IPS-NIHi7 (cell line): Measurements from ENCODE around the gene FAM50A.
A peak's percentile ranks its signal among the peaks of the same experiment; 100 is the strongest.
"Not testable (repeated sequence)": the region's sequence is repeated elsewhere in the genome, so short reads cannot be mapped to it uniquely, and the experiment has no call there.

ENCODE experiments used
- DNase-seq: peaks from one replicate; pipeline ENCODE4 v3.0.0; 2012; ENCODE audit warnings: mixed read lengths; ENCODE audit errors: extremely low spot score

Gene FAM50A

DNA sequence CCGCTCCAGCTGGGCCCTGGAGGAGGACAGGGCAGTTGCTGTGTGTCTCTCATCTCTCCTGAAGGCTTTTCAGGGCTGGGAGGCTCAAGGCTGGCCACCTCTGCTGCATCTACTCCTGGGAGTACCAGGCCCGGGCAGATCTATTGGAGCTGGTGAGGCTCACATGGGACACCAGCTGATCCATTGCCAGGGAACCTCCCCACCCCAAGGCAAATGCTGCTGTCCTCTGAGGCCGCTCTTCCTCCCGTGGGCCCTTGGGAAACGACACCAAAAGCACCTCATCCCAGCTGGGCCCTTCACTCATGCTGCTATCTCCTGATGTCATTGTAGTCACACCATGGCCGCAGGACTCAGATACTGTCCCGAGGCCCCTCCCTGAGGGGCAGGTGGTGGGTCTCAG, 38.8 kb downstream of the FAM50A start:
- DNase-seq, result no peak

DNA sequence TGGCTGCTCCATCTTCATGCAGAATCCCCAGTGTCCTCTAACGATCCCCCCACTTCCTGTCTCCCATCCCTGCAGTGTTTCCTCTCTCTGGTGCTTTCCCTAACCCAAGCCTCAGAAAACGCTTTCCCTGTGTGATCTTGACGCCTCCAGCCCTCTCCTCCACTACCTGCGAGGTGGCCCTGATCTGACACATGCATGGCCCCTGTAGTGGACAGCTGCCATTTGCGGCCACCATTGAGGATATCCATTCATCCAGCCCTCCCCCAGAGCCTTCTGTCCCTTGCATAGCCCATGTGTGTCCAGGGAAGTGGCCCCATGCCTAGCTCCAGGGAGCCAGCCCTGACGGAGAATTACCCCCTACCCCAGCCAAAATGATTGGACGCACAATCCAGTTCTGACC, 39.4 kb downstream of the FAM50A start:
- DNase-seq, result no peak

DNA sequence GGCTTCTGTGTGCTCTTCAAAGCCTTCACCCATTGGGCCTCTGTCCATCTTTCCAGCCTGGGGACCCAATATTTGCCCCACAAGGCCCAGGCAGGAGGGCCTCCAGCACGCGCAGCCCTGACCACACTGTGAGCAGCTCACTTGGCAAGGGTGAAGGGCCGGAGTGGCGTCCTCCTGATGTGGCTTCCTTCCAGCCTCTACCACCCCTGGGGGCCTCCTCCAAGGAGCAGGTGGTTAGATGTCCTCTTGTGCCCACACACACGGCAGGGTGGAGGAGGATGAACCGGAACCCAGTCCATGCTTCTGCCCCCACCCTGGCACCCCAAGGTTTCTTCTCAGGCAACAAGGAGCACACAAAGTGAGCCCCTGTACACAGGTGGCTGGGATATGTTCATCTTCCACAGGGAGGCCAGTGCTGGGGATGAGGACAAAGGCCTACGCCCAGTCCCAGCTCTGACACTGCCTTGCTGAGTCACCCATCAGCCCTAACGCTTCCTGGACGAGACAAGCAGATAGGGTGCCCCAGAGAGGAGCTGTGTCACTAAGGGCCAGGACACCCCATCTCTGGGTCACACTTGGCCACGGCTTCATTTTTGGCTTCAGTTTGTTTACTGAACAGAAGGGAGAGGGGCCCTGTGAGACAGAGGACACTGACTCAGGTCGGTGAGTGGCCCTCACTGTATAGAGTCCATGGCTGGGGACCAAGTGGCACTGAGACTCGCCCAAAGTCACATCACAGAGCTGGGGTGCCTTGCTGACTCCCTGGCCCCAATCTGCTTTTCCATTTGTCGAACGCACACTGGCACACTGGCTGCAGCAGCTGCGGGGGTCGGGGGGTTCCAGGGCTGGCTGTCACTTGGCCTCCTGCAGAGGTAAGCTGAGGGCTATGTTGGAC, 40.6 kb downstream of the FAM50A start:
- no peak for DNase-seq

DNA sequence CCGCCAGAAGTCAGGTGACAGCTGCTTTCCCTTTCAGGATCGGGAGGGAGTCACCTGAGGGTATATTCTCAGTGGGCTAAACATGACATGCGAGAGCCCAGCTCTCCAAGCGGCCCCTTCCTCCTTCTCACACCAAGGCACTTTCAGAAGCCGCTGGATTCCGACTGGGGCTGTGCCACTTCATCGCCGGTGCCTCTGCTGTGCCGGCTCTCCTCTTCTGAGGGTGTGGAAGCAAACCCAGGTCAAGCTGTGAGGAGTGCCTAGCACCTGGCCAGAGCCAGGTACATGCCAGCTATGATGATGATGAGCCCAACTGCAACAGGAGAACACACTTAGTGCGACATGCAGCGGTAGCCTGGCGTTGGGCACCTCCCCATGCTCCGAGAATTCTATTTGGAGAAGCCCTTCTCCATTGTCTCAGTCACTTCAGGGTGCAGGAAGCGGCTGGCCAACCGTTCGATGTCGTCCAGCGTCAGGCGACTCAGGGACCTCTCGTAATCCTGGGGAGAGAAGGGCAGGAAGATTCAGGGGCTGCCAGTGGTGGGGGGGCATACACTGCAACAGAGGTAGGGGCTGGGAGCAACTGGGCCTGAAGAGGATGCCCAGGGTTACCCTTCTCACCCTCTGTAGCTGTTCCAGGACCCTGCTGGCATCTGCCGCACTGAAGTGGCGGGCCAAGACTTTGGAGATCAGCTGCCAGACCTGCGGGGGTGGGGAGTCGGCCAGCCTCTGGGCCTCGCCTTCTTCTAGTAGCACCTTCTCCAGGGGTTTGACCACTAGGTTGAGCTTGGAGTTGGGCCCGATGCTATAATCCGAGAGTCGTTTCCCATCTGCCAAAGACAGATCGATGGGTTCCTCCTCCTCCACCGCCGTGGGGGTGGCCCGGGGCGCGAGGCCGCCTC, 41.5 kb downstream of the FAM50A start:
- no peak for DNase-seq

DNA sequence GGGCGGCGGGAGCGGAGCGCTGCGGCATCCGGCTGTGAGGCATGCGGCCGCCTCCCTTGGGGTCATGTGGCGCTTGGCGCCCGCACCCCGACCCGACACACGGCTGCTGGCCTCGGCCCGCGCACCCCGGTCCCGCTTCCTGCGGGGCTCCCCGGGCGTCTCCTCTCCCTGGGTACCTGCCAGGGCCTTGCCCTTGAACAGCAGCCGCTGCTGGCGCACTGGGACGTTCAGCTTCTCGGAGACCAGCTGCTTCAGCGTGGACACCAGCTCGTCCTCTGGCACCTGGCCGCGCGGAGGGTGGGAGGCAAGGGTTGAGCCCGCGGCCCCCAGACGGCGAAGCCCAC, 42.1 kb downstream of the FAM50A start:
- DNase-seq, result no peak

DNA sequence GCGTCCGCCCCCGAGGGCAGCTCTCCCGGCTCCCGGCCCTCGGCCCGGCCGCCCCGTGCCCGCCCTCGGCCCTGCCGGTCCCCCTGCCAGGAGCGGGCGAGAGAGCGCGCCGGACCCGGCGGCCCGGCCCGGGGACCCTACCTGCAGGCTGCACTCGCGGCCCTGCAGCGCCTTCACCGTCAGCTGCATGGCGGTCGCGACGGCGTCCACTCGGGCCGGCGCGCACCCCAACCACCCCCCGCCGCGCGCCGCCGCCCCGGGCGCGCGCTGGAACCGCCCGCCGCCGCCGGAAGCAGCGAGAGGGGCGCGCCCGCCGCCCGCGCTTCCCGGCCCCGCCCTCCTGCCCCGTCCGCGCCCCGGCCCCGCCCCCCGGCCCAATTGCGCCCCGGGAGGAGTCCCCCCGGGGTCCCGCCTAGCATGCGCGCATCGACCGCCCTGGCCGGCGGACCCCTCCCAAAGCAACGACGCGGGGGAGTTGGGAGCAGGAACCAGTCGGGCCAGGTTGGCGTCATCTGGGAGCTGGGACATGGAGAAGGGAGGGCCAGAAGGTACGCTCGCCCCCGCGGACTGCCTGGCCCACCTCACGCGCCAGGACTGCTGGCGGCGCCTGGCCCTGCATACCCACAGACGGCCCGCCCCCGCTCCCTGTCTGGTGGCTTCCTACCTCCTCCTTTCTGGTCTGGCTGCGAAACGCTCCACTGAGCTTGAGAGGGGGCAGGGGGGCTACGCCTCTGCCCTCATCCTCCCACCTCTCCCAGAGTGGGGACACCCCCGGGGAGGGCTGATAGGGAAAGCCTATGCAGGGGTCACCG, 42.7 kb downstream of the FAM50A start, which contains the start of gene UBL4A:
UBL4A (minus strand) TSS at position 220 of the 812 bp plus-strand sequence; CDS start at position 189, 31 bp downstream.
- peak; percentile 44 for DNase-seq

DNA sequence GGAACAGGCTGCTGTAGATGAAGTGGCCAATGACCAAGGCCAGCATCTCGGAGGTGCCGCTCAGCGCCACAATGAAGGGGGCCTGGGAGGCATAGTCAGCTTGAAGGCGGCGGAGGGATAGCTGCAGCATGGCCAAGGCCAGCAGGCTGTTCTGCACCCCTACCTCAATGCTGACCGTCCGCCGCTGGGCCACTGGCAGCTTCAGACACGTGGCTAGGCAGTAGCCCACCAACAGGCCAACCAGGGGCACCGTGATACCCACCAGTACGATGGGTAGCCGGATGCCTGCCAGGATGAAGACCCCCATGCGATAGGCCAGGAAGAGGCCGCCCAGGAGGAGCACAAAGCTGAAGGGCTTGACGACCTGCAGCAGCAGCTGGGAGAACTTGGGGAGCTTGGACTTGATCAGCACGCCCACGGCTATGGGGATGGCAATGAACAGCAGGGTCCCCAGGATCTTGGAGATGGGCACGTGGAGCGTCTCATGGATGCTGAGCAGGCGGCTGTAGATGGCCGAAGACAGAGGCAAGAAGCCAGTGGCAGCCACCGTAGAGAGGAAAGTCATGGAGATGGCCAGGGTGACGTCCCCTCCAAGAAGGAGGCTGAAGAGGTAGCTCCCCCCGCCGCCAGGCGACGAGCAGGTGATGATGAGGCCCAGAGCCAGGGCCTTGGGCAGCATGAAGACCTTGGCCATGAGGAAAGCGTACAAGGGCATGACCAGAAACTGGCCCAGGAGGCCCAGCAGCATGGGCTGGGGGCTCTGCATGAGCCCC, 43.8 kb downstream of the FAM50A start:
- DNase-seq, result no peak

DNA sequence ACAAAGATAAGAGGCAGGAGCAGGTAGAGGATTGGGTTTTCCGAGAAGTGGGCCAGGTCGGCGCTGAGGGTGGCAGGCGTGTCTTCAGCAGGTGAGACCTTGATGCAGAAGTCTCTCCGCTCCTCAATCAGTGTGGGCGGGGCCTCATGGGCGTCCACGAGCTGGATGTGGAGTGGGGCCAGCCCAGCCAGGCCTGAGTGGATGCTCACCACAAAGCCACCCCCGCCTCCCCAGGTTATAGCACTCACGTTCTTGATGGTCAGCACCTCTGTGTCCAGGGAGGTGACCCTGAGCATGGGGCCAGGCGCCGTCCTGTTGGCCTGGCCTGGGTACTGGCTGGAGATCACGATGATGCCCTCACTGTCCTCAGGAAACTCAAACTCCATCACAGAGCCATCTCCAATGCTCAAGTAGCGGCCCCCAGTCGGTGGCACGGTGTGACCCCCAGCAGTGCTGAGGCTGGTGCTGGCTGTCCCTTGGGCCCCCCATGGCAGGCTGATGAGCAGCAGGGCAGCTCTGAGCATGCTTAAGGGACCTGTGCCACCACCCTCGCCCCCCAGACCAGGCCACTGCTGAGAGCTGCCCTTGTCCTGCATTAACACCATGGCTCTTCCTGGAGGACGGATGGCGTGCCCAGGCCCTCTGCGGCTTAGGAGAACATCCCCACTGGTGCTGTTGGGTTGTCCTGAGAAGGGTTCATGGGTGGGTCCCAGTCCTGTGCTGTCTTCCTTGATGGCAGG, 44.6 kb downstream of the FAM50A start:
- DNase-seq, result no peak

DNA sequence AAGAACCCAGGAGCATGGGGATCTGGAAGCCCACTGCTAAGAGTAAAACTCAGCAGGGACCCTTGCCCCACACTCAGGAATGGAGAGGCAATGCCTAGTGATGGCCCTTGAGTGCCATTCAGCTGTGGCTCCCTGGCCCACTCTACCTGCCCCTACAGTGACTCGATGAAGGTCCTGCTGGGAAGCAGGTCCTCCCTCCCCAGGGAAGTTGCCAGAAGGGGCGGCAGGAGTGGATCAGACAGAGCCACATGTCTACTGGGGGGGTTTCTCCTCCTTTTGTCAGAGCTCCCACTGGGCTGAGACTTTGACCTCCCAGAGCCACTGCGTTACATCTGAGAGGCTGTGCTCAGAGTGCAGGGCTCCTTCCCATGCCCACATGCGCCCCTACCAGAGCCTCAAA, 45.2 kb downstream of the FAM50A start:
- DNase-seq, result no peak

DNA sequence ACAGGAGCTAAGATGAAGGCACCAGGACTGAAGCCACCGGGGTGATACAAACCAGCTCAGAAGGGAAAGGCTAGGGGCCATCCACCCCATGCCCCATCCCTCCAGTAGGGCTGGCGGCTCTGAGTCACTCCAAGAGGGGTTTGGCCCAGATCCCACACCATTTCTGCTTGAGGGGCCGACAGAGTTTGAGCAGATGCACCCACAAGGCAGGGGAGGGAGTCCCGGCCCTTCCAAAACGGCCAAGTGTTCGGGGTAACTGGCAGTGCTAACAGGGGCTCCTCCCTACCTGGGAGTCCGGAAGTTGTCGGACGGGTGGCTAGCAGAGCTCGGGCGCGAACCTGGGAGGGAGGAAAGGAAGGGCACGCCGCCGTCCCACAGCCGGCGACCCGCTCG, 46.1 kb downstream of the FAM50A start:
- no peak for DNase-seq

DNA sequence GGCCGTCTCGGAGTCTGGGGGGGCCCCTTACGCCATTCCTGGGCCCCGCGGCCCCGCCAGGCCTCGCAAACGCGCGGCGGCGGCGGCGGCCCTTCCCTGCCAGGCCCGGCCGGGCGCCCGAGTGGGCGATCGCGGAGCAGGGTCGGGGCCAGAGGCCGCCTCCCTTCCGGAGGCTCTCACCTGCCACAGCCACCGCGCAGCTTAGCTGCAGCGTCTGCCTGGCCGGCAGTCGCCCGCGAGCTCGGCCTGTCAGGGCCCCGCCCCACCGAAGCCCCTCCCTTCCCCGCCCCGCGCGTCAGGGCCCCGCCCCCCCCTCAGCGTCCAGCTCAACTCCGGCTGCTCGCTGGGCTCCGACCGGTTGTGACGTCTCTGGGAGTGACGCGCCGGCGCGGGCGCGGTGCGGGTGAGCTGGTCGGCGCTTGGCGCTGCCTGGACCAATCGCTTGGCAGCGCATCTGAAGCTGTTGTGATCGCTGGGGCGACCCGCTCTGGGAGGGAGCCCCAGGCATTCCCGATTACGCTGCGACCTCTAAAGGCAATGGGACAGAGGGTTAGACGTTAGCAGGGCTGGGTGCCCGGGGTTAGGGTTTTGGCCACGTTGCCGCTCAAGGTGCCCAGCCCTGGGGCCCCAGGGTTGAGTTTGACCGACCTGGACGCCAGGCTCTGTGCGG, 46.6 kb downstream of the FAM50A start, which contains the start of gene SLC10A3:
SLC10A3 (minus strand) TSS at position 216 of the 670 bp plus-strand sequence. CDS start 1,689 bp downstream, outside the sequence.
- peak; percentile 90 for DNase-seq

DNA sequence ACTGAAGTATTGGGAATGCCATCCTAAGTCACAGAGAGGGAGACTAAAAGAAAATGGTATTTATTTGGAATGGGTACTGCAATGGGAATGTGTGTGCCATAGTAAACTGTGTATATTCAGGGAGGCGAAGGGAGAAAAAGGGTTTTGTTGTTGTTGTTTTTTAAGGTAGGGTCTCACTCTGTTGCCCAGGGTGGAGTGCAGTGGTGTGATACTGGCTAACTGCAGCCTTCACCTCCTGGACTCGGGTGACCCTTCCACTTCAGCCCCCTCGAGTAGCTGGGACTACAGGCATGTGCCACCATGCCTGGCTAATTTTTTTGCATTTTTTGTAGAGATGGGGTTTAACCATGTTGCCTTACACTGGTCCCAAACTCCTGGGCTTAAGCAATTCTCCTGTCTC, 50.8 kb downstream of the FAM50A start:
- no peak for DNase-seq

DNA sequence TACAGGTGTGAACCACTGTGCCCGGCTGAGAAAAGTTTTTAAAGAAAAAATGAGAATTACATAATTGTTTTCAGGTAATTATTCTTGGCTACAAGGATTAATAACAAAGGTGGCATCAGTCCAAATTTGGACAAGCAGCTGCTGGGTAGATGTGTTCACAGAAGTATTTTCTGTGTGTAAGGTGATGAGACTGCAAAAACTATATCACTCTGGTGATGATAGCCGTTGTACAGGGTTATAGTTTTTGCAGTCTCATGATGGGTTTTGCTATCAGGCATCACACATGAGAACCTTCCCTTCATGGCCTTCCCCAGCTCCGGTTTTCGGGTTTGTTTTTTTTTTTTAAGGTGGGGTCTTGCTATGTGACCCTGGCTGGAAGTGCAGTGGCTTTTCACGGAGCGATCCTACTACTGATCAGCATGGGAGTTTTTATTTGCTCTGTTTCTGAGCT, 51.6 kb downstream of the FAM50A start:
- no peak for DNase-seq

DNA sequence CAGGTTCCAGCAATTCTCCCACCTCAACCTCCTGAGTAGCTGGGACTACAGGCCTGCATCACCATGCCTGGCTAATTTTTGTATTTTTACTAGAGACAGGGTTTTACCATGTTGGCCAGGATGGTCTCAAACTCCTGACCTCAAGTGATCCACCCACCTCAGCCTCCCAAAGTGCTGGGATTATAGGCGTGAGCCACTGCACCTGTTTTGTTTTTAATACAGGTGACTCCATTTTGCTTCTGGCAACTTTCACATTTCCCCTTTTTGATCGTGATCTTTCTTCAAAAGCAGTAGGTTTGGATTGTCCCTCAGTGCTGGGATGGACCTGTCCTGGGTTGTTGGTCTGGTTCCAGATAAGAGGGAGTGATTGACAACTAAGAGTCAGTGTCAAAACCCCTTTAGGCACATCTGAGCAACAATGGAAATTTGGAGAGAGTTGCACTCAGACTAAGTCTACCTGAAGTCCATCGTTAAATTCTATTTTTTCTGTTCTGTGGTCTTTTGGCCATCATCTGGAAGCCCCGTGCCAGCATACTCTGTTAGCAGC, 52.7 kb downstream of the FAM50A start:
- not testable (repeated sequence) for DNase-seq
